GM23338 (cell line): ENCODE results near the gene SELPLG. TPM values are rescaled to one million over a fixed set of nuclear protein-coding genes. Genes with fewer than 3 reads are reported as not detected.

Experiments
- ATAC-seq: fragments of 200-7000 bp; cut with Tn5 transposase; 3 replicates; pipeline ENCODE4 v1.9.1; 2020
- DNase-seq: peaks from one replicate; pipeline ENCODE4 v3.0.0-alpha.2; 2015; ENCODE audit warnings: low spot score
- H2AFZ ChIP-seq: fragments of 200-600 bp; sonication (generic); 2 replicates; pipeline ENCODE4 v1.8.0; 2016; ENCODE audit warnings: antibody characterized with exemption, mild to moderate bottlenecking, moderate library complexity
- H3F3A ChIP-seq: fragments of 200-600 bp; sonication (generic); replicated peaks from 2 replicates; pipeline ENCODE4 v1.8.0; 2017; ENCODE audit warnings: antibody characterized with exemption, mixed run types, low read depth
- H3K27ac ChIP-seq: fragments of 200-600 bp; sonication (generic); 2 replicates; pipeline ENCODE4 v1.6.1; 2016; ENCODE audit warnings: low read depth
- H3K27me3 ChIP-seq: fragments of 200-600 bp; sonication (generic); 2 replicates; pipeline ENCODE4 v1.8.0; 2016; ENCODE audit warnings: mild to moderate bottlenecking, mixed run types, moderate library complexity; ENCODE audit not compliant: insufficient read depth
- H3K36me3 ChIP-seq: fragments of 200-600 bp; sonication (generic); 2 replicates; pipeline ENCODE4 v1.8.0; 2016; ENCODE audit warnings: mild to moderate bottlenecking; ENCODE audit not compliant: insufficient read depth
- H3K4me1 ChIP-seq: fragments of 200-600 bp; sonication (generic); 2 replicates; pipeline ENCODE4 v1.8.0; 2016; ENCODE audit warnings: mild to moderate bottlenecking, moderate library complexity; ENCODE audit not compliant: insufficient read depth
- H3K4me2 ChIP-seq: fragments of 200-600 bp; sonication (generic); 2 replicates; pipeline ENCODE4 v1.7.1; 2017; ENCODE audit warnings: mixed run types
- H3K4me3 ChIP-seq: fragments of 200-600 bp; sonication (generic); 2 replicates; pipeline ENCODE4 v1.6.1; 2016; ENCODE audit warnings: mixed run types
- H3K79me2 ChIP-seq: fragments of 200-600 bp; sonication (generic); replicated peaks from 2 replicates; pipeline ENCODE4 v1.8.0; 2017; ENCODE audit warnings: mild to moderate bottlenecking; ENCODE audit not compliant: insufficient read depth
- H3K9me2 ChIP-seq: fragments of 200-600 bp; sonication (generic); 2 replicates; pipeline ENCODE4 v1.8.0; 2017; ENCODE audit not compliant: insufficient read depth
- H4K20me1 ChIP-seq: fragments of 200-600 bp; sonication (generic); replicated peaks from 2 replicates; pipeline ENCODE4 v1.8.0; 2017; ENCODE audit warnings: mild to moderate bottlenecking; ENCODE audit not compliant: insufficient read depth
- H3K27ac Mint-ChIP-seq: 2 replicates; pipeline ENCODE4 v1.8.0; 2020; ENCODE audit warnings: inconsistent platforms, mild to moderate bottlenecking, moderate library complexity, mixed read lengths
- H3K27me3 Mint-ChIP-seq: 3 replicates; pipeline ENCODE4 v1.8.0; 2022; ENCODE audit warnings: low read depth, mild to moderate bottlenecking, moderate library complexity, mixed read lengths, inconsistent platforms; ENCODE audit not compliant: insufficient read depth, poor library complexity
- H3K36me3 Mint-ChIP-seq: 3 replicates; pipeline ENCODE4 v1.8.0; 2021; ENCODE audit warnings: low read depth, mild to moderate bottlenecking, inconsistent platforms, moderate library complexity, mixed read lengths
- H3K4me1 Mint-ChIP-seq: 3 replicates; pipeline ENCODE4 v1.8.0; 2020; ENCODE audit warnings: mild to moderate bottlenecking, inconsistent platforms, mixed read lengths
- H3K4me3 Mint-ChIP-seq: 3 replicates; pipeline ENCODE4 v1.8.0; 2021; ENCODE audit warnings: moderate library complexity, mild to moderate bottlenecking, inconsistent platforms, mixed read lengths
- H3K9me3 Mint-ChIP-seq: 3 replicates; pipeline ENCODE4 v1.8.0; 2020; ENCODE audit warnings: moderate library complexity, mild to moderate bottlenecking, inconsistent platforms, mixed read lengths
- CREB1 ChIP-seq: fragments of 250-450 bp; sonication (Bioruptor Pico); IDR thresholded peaks from 2 replicates; pipeline ENCODE4 v1.5.0; 2020; ENCODE audit warnings: low read depth, mild to moderate bottlenecking, moderate library complexity
- CTCF ChIP-seq, 2 experiments: fragments of 200-600 bp in 1 of 2; sonication (generic) in 1 of 2; conservative IDR thresholded peaks; 2 replicates each; pipeline versions ENCODE4 v1.5.1 to v1.6.1; 2016 to 2017; ENCODE audit warnings: antibody characterized with exemption in 2 of 2, low read depth in 2 of 2, mild to moderate bottlenecking in 2 of 2, moderate library complexity in 1 of 2
- ETS1 ChIP-seq: IDR thresholded peaks from 2 replicates; pipeline ENCODE4 v1.6.1; 2016; ENCODE audit warnings: antibody characterized with exemption
- EZH2 ChIP-seq: fragments of 200-600 bp; sonication (generic); IDR thresholded peaks from one replicate; pipeline ENCODE4 v1.8.0; 2017; ENCODE audit warnings: antibody characterized with exemption, mild to moderate bottlenecking, low read depth; ENCODE audit not compliant: unreplicated experiment
- EZH2phosphoT487 ChIP-seq: fragments of 200-600 bp; sonication (generic); IDR thresholded peaks from one replicate; pipeline ENCODE4 v1.8.1; 2018; ENCODE audit warnings: antibody characterized with exemption; ENCODE audit not compliant: unreplicated experiment
- JUNB ChIP-seq: IDR thresholded peaks from one replicate; pipeline ENCODE4 v1.6.1; 2016; ENCODE audit warnings: antibody characterized with exemption; ENCODE audit not compliant: unreplicated experiment
- NANOG ChIP-seq: IDR thresholded peaks from 2 replicates; pipeline ENCODE4 v1.6.1; 2016; ENCODE audit warnings: antibody characterized with exemption, borderline replicate concordance
- POLR2AphosphoS5 ChIP-seq: IDR thresholded peaks from 2 replicates; pipeline ENCODE4 v1.6.1; 2016; ENCODE audit warnings: antibody characterized with exemption, low read depth
- REST ChIP-seq: IDR thresholded peaks from one replicate; pipeline ENCODE4 v1.6.1; 2018; ENCODE audit warnings: antibody characterized with exemption; ENCODE audit not compliant: unreplicated experiment
- STAT1 ChIP-seq: IDR thresholded peaks from one replicate; pipeline ENCODE4 v1.6.1; 2016; ENCODE audit warnings: antibody characterized with exemption; ENCODE audit not compliant: unreplicated experiment
- ZNF114 ChIP-seq: fragments of 250-450 bp; sonication (Bioruptor Pico); IDR thresholded peaks from 2 replicates; pipeline ENCODE4 v1.5.0; 2020; ENCODE audit warnings: mild to moderate bottlenecking, moderate library complexity
- ZNF331 ChIP-seq: fragments of 250-450 bp; sonication (Bioruptor Pico); IDR thresholded peaks from 2 replicates; pipeline ENCODE4 v1.5.0; 2020; ENCODE audit warnings: low read depth, mild to moderate bottlenecking, moderate library complexity
- ZNF462 ChIP-seq: fragments of 250-450 bp; sonication (Bioruptor Pico); IDR thresholded peaks from 2 replicates; pipeline ENCODE4 v1.5.0; 2020; ENCODE audit warnings: mild to moderate bottlenecking, moderate library complexity
- polyA plus RNA-seq: library from polyadenylated mRNA; unstranded; fragments of >200 nt; fragmentation: Nextera tagmentation; extraction: Ambion mirVana; gene quantifications from 2 replicates; pipeline ENCODE4 v1.2.1, GENCODE V29; 2016
- total RNA-seq: library from RNA; depleted of rRNA; stranded (reverse); fragments of >200 nt; shearing (Covaris generic); gene quantifications from 2 replicates; pipeline ENCODE4 v1.2.3, GENCODE V29; 2014

The SELPLG gene
- total and polyA plus RNA-seq, 2 experiments from 2014 or later: 0.16 to 0.56 TPM

GRCh38 chr12:108586306-108586705 is 47.4 kb downstream of the SELPLG start (continued):
- no peak for TF ChIP-seq ZNF114 (CRISPR knock-in tag)
- no peak for TF ChIP-seq STAT1
- TF ChIP-seq CREB1 (CRISPR knock-in tag): no peak
- no peak for TF ChIP-seq ETS1

- ATAC-seq (no peak), DNase-seq (no peak)
- Histone ChIP-seq H3K9me2 (no peaks in the 10 kb centered on the region), H3K27ac (no peak overlapping the region), H3K4me1 (no peaks in the 10 kb centered on the region; the same call in 1 of the 2 replicates), H3K36me3 (no peaks in the 10 kb centered on the region), H4K20me1 (no peaks in the 10 kb centered on the region), H3K27me3 (no peaks in the 10 kb centered on the region), H3K4me3 (no peak overlapping the region), H3K79me2 (no peaks in the 10 kb centered on the region), H3F3A (no peaks in the 10 kb centered on the region), H3K4me2 (no peak overlapping the region), H2AFZ (no peak overlapping the region)
- H3K27me3 Mint-ChIP-seq: peaks cover 6% of the 10 kb centered on the region
- no peaks in the 10 kb centered on the region for H3K36me3 Mint-ChIP-seq
- H3K4me1 Mint-ChIP-seq: peaks cover 22% of the 10 kb centered on the region
- H3K9me3 Mint-ChIP-seq: no peaks in the 10 kb centered on the region
- no peak overlapping the region for H3K4me3 Mint-ChIP-seq
- no peak overlapping the region for H3K27ac Mint-ChIP-seq
- TF ChIP-seq JUNB (no peak), ZNF462 (CRISPR knock-in tag) (no peak), ZNF331 (CRISPR knock-in tag) (no peak), CTCF (conservative IDR thresholded peaks at IDR 0.05; ENCODE audit: low read depth in 2 of 2) (no peak), EZH2 (no peak), POLR2AphosphoS5 (no peak), EZH2phosphoT487 (no peak), REST (no peak), ZNF114 (CRISPR knock-in tag) (no peak), STAT1 (no peak), NANOG (no peak), CREB1 (CRISPR knock-in tag) (no peak)
Observed at GRCh38 chr12:108585864-108586263, 47.8 kb downstream of the SELPLG start.
